ENCODE data around the gene ACP4.
"Not testable (repeated sequence)": the region's sequence is repeated elsewhere in the genome, so short reads cannot be mapped to it uniquely, and the experiment has no call there.

DNA sequence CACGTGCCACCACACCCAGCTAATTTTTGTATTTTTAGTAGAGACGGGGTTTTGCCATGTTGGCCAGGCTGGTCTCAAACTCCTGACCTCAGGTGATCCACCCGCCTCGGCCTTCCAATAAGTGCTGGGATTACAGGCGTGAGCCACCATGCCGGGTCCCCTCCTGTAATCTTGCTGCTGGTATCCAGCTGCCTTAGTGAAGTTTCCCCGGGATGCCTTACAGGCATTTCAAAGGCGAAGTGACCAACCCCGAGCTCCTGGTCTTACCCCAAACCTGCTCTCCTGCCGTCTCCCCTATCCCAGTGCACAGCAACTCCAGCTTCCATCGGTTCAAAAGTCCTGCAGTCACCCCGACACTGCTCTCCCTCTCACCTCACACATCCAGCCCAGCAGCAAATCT, 23.5 kb upstream of the ACP4 start:
- not testable (repeated sequence) for TF ChIP-seq CTCF (conservative IDR thresholded peaks at IDR 0.05); ZFX (IDR thresholded peaks at IDR 0.05)
